HepG2 (cell line): ENCODE results near the gene CYP26B1. TPM values are rescaled to one million over a fixed set of nuclear protein-coding genes. Genes with fewer than 3 reads are reported as not detected.

ENCODE experiments used
- ATAC-seq: fragments of 200-7000 bp; cut with Tn5 transposase; 3 replicates; pipeline ENCODE4 v1.9.1; 2020; ENCODE audit warnings: mild to moderate bottlenecking, moderate library complexity
- BruUV-seq: library from RNA; stranded (reverse); fragments of 400-500 nt; replicated peaks from 2 replicates; lab custom pipeline; 2021; lab: Mats Ljungman, UMichigan
- CTCF ChIA-PET: fragments of 300-600 bp; formaldehyde crosslinking; extraction: SDS; loops from one replicate; lab custom pipeline; 2021; ENCODE audit warnings: low total read pairs, inconsistent platforms, low intra/inter-chr PET ratio; lab: Yijun Ruan, JAX
- POLR2A ChIA-PET: fragments of 350-600 bp; sonication (Branson Sonifier 250); formaldehyde crosslinking; loops from one replicate; lab custom pipeline; 2020; ENCODE audit warnings: antibody characterized with exemption, inconsistent platforms; lab: Yijun Ruan, JAX
- DNase-seq: peaks from one replicate; pipeline ENCODE4 v3.0.0-alpha.2; 2015; ENCODE audit warnings: low spot score
- FAIRE-seq: peaks from 3 replicates; lab custom pipeline; 2011; peaks lifted over from hg19 to GRCh38; lab: Jason Lieb, UNC
- H2AFZ ChIP-seq: one replicate; pipeline ENCODE4 v1.6.1; 2011; ENCODE audit warnings: low read length, inconsistent platforms
- H3K27ac ChIP-seq: fragments of 300-600 bp; 3 replicates; pipeline ENCODE4 v1.8.0; 2011; ENCODE audit warnings: mixed run types, mild to moderate bottlenecking, mixed read lengths, low read length, inconsistent platforms; ENCODE audit not compliant: insufficient read depth; ENCODE audit errors: extremely low read length
- H3K27me3 ChIP-seq, 2 experiments: fragments of 200-600 bp in 1 of 2; 2 replicates in 1 of 2; 3 replicates in 1 of 2; pipeline versions ENCODE4 v1.6.0 to v1.8.0; 2011; ENCODE audit warnings: low read length in 2 of 2, mild to moderate bottlenecking in 2 of 2, moderate library complexity in 2 of 2, inconsistent platforms in 1 of 2; ENCODE audit not compliant: insufficient read depth in 2 of 2, control insufficient read depth in 1 of 2
- H3K36me3 ChIP-seq, 2 experiments: fragments of 200-600 bp in 1 of 2; replicated peaks in 1 of 2; 2 replicates in 1 of 2; 3 replicates in 1 of 2; pipeline versions ENCODE4 v1.5.1 to v1.8.0; 2011; ENCODE audit warnings: low read length in 2 of 2, inconsistent platforms in 1 of 2; ENCODE audit not compliant: insufficient read depth in 2 of 2, control insufficient read depth in 1 of 2
- H3K4me1 ChIP-seq: 2 replicates; pipeline ENCODE4 v1.5.1; 2012; ENCODE audit warnings: low read length, inconsistent platforms; ENCODE audit not compliant: insufficient read depth
- H3K4me2 ChIP-seq: 2 replicates; pipeline ENCODE4 v1.6.0; 2011; ENCODE audit warnings: low read depth, low read length, inconsistent platforms
- H3K4me3 ChIP-seq, 3 experiments: fragments of 200-600 bp in 1 of 3; sonication (generic), shearing (Covaris generic) in 1 of 3; replicated peaks in 1 of 3; 2 replicates each; pipeline ENCODE4 v1.5.1; 2011 to 2016; ENCODE audit warnings: low read length in 3 of 3, inconsistent platforms in 2 of 3, low read depth in 2 of 3, mild to moderate bottlenecking in 2 of 3, control low read depth in 1 of 3, mixed read lengths in 1 of 3; ENCODE audit not compliant: insufficient read depth in 1 of 3
- H3K79me2 ChIP-seq: one replicate; pipeline ENCODE4 v1.6.1; 2011; ENCODE audit warnings: low read length, inconsistent platforms; ENCODE audit not compliant: insufficient read depth
- H3K9ac ChIP-seq: 2 replicates; pipeline ENCODE4 v1.6.0; 2011; ENCODE audit warnings: mild to moderate bottlenecking, low read depth, low read length, inconsistent platforms; ENCODE audit not compliant: insufficient read depth
- H3K9me3 ChIP-seq: 2 replicates; pipeline ENCODE4 v1.5.1; 2012; ENCODE audit warnings: mild to moderate bottlenecking, low read length
- H4K20me1 ChIP-seq: 2 replicates; pipeline ENCODE4 v1.6.0; 2011; ENCODE audit warnings: inconsistent platforms, mild to moderate bottlenecking, low read length, moderate library complexity; ENCODE audit not compliant: insufficient read depth
- RAD51 ChIP-seq: fragments of 450-650 bp; IDR thresholded peaks from 2 replicates; pipeline ENCODE4 v1.6.1; 2016; ENCODE audit warnings: borderline replicate concordance
- WGBS: methylation state at CpG from one replicate; pipeline ENCODE4 v1.1.6; 2017; ENCODE audit warnings: low lambda C conversion rate; 5-methylcytosine and 5-hydroxymethylcytosine counted together
- in situ Hi-C: cut with HindIII; loops from 2 replicates; pipeline ENCODE4 v1.10.0; 2017; ENCODE audit warnings: low pct_unique_long_range_greater_than_20kb; ENCODE audit not compliant: extremely low pct_ligation_motif_present
- intact Hi-C: fragments of 100-400 bp; cut with micrococcal nuclease; formaldehyde crosslinking; loops from one replicate; pipeline ENCODE4 v1.10.0; 2022; ENCODE audit not compliant: unreplicated experiment
- polyA plus RNA-seq, 8 experiments: library from polyadenylated mRNA; depleted of rRNA in 3 of 8; stranded (reverse) in 7 of 8; unstranded in 1 of 8; fragments of >200 nt; fragmentation: Illumina TruSeq in 4 of 8; extraction: Trizol in 4 of 8; gene quantifications; 2 replicates each; pipeline versions ENCODE4 v1.2.1 to v1.2.3, GENCODE V29; 2011 to 2016; ENCODE audit warnings: low read depth in 4 of 8, missing spikeins in 1 of 8, mixed read lengths in 1 of 8; ENCODE audit not compliant: insufficient read depth in 1 of 8
- total RNA-seq, 5 experiments: library from RNA; depleted of rRNA; stranded (reverse); fragments of >200 nt; fragmentation: Illumina TruSeq; extraction: Trizol; gene quantifications; 2 replicates each; pipeline ENCODE4 v1.2.3, GENCODE V29; 2016; ENCODE audit warnings: low read depth in 1 of 5
- TF ChIP-seq, protein P1 (sequence below): sonication (generic); formaldehyde crosslinking; IDR thresholded peaks from 2 replicates; pipeline ENCODE4 v1.4.0; 2020; ENCODE audit warnings: missing genetic modification reagents
- TF ChIP-seq, protein P2 (sequence below): sonication (generic); formaldehyde crosslinking; IDR thresholded peaks from 2 replicates; pipeline ENCODE4 v1.8.1; 2022; ENCODE audit warnings: mild to moderate bottlenecking, missing genetic modification reagents
- TF ChIP-seq, protein P3 (sequence below): sonication (generic); formaldehyde crosslinking; IDR thresholded peaks from 2 replicates; pipeline ENCODE4 v1.8.1; 2023; ENCODE audit warnings: mild to moderate bottlenecking, missing genetic modification reagents
- TF ChIP-seq, protein P4 (sequence below): sonication (generic); formaldehyde crosslinking; IDR thresholded peaks from 2 replicates; pipeline ENCODE4 v1.4.0; 2020; ENCODE audit warnings: missing genetic modification reagents, low read depth, mild to moderate bottlenecking, borderline replicate concordance

CYP26B1 gene
- total and polyA plus RNA-seq, 2 of the 13 experiments (the other 11 are each of a cell fraction or from before 2014, with no cell fraction given), result 0.05 to 0.07 TPM

DNA sequence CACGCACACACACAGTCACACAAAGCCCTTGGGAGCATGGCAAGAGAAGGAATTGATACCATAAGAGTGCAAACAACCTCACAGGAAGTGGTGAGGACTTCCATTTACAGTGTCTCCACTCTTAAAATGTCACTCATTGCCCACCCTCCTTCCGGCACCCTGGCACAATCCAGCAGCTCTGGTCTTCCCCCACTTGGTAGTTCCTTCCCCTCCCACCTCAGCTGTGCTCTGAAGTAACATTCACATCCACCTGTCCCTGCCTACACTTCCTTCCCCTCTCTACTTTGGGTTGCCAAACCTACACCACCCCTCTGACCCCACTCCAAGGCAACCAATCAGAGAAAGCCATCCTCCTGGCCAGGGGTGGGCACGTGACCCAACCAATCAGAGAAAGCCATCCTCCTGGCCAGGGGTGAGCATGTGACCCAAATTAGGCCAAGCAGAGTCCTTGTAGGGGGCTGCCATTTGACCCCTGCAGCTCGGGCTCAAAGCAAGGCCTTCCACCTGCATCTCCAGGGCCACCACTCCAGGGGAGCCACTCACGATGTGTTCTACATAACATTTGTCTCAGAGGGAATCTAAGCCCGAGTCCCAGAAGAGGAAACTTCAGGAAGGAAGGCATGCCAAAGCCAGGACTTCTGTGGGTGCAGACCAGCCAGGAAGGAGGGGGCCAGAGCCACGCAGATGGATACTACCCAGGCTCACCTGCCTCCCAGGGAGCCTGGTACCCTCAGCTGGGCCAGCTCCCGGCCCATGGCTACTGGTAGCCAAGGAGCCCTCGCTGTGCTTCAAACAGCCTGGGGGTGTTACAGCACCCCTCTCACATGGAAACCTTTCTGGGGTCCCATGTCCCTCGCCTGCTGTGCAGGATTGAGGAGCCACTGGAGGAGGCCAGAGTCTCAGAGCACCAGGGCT is 21.2 kb downstream of the CYP26B1 start:
- Histone ChIP-seq H3K36me3 (no peaks in the 10 kb centered on the region), H3K79me2 (no peaks in the 10 kb centered on the region), H3K4me2 (no peak overlapping the region), H4K20me1 (no peaks in the 10 kb centered on the region), H2AFZ (no peak overlapping the region)
- BruUV-seq, result no TSS peak
- no peak for FAIRE-seq
- CTCF ChIA-PET, result no interaction called here
- in situ Hi-C loops, result no loop called here
- TF ChIP-seq, protein P1, sequence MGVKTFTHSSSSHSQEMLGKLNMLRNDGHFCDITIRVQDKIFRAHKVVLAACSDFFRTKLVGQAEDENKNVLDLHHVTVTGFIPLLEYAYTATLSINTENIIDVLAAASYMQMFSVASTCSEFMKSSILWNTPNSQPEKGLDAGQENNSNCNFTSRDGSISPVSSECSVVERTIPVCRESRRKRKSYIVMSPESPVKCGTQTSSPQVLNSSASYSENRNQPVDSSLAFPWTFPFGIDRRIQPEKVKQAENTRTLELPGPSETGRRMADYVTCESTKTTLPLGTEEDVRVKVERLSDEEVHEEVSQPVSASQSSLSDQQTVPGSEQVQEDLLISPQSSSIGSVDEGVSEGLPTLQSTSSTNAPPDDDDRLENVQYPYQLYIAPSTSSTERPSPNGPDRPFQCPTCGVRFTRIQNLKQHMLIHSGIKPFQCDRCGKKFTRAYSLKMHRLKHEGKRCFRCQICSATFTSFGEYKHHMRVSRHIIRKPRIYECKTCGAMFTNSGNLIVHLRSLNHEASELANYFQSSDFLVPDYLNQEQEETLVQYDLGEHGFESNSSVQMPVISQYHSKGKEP, result no peak
- TF ChIP-seq, protein P2, sequence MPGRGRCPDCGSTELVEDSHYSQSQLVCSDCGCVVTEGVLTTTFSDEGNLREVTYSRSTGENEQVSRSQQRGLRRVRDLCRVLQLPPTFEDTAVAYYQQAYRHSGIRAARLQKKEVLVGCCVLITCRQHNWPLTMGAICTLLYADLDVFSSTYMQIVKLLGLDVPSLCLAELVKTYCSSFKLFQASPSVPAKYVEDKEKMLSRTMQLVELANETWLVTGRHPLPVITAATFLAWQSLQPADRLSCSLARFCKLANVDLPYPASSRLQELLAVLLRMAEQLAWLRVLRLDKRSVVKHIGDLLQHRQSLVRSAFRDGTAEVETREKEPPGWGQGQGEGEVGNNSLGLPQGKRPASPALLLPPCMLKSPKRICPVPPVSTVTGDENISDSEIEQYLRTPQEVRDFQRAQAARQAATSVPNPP (CRISPR knock-in tag), result no peak
- TF ChIP-seq, protein P3, sequence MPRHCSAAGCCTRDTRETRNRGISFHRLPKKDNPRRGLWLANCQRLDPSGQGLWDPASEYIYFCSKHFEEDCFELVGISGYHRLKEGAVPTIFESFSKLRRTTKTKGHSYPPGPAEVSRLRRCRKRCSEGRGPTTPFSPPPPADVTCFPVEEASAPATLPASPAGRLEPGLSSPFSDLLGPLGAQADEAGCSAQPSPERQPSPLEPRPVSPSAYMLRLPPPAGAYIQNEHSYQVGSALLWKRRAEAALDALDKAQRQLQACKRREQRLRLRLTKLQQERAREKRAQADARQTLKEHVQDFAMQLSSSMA (CRISPR knock-in tag), result no peak
- TF ChIP-seq RAD51, result peak; percentile 29; the same call in 1 of the 2 replicates
- TF ChIP-seq, protein P4, sequence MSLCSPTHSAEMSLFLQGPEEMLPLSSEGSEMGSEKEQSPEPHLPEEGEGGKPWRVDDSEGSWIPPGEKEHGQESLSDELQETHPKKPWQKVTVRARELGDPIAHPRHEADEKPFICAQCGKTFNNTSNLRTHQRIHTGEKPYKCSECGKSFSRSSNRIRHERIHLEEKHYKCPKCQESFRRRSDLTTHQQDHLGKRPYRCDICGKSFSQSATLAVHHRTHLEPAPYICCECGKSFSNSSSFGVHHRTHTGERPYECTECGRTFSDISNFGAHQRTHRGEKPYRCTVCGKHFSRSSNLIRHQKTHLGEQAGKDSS (CRISPR knock-in tag), result no peak
- TF ChIP-seq, all 625 proteins: peak for 1
- Histone ChIP-seq H3K4me1 (no peaks in the 10 kb centered on the region), H3K9ac (no peak overlapping the region), H3K9me3 (no peaks in the 10 kb centered on the region), H3K4me3 (no peak overlapping the region), H3K27ac (no peak overlapping the region), H3K27me3 (peaks cover 11 to 76% of the 10 kb centered on the region in 2 experiments)
- intact Hi-C loops, result no loop called here
- 25% methylated on average over 8 of the region's 10 CpGs for WGBS
- POLR2A ChIA-PET, result no interaction called here
- no peak for DNase-seq
- no peak for ATAC-seq
